ENCODE data around the gene SHROOM3. TPM values are rescaled to one million over a fixed set of nuclear protein-coding genes. Genes with fewer than 3 reads are reported as not detected.
"Not testable (repeated sequence)": the region's sequence is repeated elsewhere in the genome, so short reads cannot be mapped to it uniquely, and the experiment has no call there.

SHROOM3 gene
- total RNA-seq, 1 donor from 2014 or later = 15.2 TPM

DNA sequence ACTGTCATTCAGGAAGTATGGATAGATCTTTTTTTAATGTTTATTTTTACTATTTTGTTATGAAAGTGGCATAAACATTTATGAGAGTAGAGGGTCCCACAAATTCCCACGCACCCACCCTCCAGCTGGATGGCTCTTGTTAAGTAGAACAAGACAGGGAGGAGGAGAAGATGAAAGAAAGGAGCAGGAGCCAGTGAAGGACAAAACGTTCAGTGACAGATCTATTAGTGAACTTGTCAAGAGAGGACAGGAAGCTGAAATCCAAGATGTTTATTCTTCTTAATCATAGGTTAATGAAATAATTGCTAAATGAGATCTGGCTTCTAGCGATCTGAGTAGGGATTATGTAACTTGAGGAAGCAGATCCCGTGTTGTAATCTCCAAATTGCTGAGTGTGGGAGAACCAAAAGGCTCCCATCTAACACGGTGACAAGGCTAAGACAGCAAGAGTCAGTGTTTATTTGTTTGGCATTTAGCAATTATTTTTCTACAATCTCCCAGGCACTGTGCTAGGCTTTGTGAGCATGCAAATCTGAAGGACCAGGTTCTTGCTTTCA lies 162.5 kb downstream of the SHROOM3 start:
- ATAC-seq = no peak
- intact Hi-C loops (cut with DNase I) = no loop called here
- no peak for DNase-seq (ENCODE audit: missing footprints)

DNA sequence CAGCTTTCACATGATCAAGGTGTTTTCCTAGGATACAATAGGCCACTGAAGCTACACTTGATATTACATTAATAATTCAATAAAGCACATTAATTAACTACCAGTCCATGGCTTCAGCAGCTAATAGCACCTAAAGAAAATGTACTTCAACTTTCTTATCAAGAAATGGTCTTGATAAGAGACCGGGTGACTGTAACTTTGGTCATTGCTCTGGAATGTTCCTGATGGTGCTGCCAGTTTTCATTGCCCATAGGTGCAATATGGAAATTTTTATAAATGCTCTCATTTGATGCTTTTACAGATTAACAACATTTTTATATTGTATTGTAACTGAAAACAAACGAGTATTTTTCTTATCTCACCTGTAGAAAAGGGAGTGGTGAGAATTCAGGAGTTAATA lies 165.4 kb downstream of the SHROOM3 start:
- no peak for ATAC-seq
- intact Hi-C loops (cut with DNase I) = no loop called here
- no peak for DNase-seq (ENCODE audit: missing footprints)

DNA sequence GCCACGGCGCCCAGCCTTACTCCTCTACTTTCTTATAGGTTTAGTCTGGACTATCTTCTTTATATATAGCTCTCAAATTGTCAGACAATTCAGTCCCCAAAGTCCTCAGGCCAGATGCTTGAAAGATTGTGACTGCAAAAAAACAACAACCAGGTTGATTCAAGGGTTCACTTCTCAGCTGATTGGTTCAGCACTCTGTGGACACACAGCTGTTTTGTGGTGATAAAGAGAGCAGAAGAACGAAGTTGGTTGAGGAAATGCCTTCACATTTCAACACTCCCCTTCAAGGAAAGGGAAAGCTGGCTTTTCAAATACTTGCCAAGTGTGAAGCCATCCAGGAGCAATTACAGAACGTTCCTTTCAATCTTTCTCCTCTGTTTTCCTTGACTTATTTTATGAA lies 166.8 kb downstream of the SHROOM3 start:
- intact Hi-C loops (cut with DNase I) = no loop called here
- DNase-seq (ENCODE audit: missing footprints) = no peak
- ATAC-seq = peak; percentile 34

DNA sequence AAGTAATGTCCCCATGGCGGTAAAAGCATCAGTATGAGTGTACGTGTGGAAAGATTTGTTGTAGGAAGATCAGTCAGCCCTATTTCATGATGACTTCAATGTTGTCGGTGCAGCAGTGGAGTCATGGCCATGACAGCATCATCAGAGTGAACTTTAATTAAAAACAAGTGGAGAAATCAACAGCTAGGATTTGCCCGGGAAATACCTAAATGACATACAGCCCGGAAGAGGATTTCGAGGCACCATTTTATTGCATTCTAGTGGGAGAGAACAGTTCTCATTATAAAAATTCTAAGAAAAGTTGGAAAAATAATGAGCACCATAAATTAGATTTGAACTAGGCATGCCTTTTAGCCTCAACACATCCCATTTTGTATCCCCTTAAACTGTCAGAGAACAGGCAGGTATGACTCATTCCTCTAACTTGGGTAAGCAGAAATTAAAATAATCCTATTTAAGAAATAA lies 170.1 kb downstream of the SHROOM3 start:
- intact Hi-C loops (cut with DNase I) = no loop called here
- DNase-seq (ENCODE audit: missing footprints) (no peak), ATAC-seq (no peak)

DNA sequence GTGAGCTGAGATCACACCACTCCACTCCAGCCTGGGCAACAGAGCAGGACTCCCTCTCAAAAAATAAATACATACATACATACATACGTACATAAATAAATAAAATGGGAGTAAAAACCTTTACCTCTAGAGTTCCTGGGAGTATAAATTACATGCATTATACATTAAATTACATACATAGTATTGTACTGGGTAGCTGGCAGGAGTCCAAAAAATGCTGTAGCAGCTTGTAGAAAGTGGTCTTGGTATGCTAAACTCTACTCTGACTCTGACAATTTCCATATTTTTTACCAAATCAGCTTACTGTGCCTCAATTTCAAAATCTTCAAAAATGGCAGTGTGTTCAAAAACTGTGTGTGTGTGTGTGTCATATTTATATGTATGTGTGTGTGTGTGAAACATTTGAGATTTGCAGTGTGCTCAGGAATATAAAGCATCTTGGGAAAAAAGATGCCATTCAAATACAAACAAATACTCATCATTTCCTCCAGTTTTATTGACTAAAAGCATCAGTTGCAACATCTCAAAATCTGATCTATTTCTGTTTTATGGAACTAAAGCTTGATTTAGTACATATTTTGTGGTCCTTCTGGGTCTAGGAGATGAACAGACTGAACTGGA lies 171.7 kb downstream of the SHROOM3 start:
- intact Hi-C loops (cut with DNase I) = no loop called here
- no peak for DNase-seq (ENCODE audit: missing footprints)
- no peak for ATAC-seq

GRCh38 chr4:76607266-76607799 lies 172.3 kb downstream of the SHROOM3 start:
- DNase-seq (ENCODE audit: missing footprints) (no peak), ATAC-seq (no peak)
- intact Hi-C loops (cut with DNase I) = no loop called here

- ATAC-seq (no peak), DNase-seq (ENCODE audit: missing footprints) (no peak)
- intact Hi-C loops (cut with DNase I) = no loop called here
Observed at GRCh38 chr4:76607846-76608245, 172.8 kb downstream of the SHROOM3 start.

DNA sequence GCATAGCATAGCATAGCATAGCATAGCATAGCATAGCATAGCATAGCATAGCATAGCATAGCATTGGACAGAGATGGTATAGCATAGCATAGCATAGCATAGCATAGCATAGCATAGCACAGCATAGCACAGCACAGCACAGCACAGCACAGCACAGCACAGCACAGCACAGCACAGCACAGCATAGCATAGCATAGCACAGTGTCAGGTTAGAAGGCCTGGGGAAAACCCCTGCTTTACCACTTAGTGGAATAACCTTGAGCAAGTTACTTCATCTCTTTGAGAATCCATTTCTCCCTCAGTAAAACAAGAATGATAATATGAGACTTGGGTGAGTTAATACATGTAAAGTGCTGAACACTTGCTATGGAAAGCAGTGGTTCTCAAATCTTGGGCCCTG lies 173.5 kb downstream of the SHROOM3 start:
- ATAC-seq; DNase-seq (ENCODE audit: missing footprints); intact Hi-C loops (cut with DNase I): not testable (repeated sequence)

DNA sequence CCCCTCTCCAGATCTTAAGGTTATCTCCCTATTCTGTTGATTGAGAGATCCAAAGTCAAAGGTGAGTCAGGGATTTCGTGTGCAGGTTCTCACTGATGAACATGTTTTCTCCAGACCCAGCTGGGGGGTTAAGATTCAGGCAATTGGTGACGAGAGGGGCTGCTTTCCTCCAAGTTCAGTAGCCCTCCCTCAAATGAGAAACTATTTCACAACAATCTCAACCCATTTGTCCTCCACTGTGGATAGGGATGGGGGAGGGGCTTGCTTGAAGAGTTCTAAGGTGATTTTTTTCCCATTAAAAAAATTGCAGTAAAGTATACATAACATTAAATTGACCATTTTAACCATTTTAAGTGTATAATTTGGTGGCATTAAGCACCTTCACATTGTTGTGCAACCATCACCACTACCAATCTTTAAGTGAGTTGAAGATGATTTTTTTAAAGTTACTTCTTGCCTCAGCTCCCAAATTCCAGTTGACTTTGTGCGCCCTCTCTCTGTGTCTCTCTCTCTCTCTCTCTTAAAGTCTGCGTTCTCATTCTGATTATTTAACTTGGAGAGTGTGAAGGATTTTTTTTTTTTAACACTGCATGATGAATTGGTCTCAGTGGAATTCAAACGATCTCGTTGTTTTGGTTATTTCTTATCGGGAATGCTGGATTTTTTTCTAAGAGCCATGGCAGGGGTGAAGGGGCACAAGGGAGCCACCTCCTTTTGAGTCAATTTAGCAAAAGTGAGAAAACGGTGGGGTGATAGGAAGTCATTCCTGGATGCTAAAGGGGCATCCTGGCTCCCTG lies 175.9 kb downstream of the SHROOM3 start:
- no peak for ATAC-seq
- DNase-seq (ENCODE audit: missing footprints) = no peak
- intact Hi-C loops (cut with DNase I) = no loop called here

DNA sequence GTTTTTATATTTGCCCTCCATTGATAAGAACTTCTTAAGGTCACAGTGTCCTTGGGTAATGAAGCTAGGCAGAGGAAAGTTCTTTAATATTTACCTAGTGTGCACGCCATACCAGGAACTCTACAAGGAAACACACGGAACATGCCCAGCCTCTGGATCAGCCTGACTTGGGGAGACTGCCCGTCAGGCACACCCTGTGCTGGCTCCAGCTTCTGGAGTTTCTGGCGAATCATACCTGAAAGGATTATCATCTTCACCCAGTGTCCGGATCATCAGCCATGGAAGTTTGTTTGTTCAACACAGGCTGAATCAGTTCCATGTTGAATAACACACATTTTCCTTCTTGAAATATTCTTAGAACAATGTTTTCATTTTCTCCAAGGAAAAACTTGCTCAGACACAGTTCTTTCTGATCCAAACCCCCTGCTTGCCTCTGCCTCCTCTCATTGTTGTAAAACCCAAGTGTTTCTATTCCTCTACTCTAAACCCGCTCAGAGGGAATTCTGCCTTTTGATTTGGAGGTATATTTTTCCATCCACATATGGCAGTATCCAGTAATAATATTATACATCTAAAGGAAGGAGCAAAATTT lies 176.7 kb downstream of the SHROOM3 start:
- ATAC-seq = peak; percentile 49

GRCh38 chr4:76614589-76614988 lies 179.6 kb downstream of the SHROOM3 start:
- DNase-seq (ENCODE audit: missing footprints) = no peak
- ATAC-seq = no peak
- intact Hi-C loops (cut with DNase I) = no loop called here

More for the DNA sequence above, 176.7 kb downstream of the SHROOM3 start:
- intact Hi-C loops (cut with DNase I) = no loop called here
- no peak for DNase-seq (ENCODE audit: missing footprints)

DNA sequence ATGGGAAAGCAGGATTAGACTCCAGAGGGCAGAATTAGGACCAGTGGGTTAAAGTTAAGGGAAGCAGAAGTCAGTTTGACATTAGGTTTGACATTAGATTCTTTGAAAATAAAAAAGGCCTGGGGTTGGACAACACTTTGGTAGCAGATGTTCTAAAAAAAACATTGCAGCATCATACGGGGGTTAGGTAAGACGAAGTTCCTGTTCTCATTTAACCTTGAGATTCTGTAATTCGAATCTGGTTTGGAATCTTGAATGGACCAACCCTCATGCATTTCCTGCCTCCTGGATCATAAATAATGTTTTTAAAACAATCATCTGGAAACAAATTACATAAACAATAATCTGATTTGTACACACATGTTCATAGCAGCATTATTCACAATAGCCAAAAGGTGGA lies 181.0 kb downstream of the SHROOM3 start:
- no peak for ATAC-seq
- intact Hi-C loops (cut with DNase I) = no loop called here
- no peak for DNase-seq (ENCODE audit: missing footprints)

DNA sequence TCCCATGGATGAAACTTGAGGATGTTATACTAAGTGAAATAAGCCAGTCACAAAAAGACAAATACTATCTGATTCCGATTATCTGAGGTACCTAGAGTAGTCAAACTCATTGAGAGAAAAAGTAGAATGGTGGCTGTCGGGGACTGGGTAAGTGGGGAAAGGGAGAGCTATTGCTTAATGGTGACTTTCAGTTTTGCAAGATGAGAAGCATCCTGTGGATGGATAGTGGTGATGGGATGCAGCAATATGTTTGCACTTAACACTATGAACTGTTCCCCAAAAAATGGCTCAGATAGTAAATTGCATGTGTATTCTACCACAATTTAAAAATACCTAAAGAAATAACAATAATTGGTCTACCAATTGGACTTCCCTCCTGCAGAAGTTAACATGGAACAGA lies 181.5 kb downstream of the SHROOM3 start:
- ATAC-seq (no peak), DNase-seq (ENCODE audit: missing footprints) (no peak)
- intact Hi-C loops (cut with DNase I) = no loop called here

DNA sequence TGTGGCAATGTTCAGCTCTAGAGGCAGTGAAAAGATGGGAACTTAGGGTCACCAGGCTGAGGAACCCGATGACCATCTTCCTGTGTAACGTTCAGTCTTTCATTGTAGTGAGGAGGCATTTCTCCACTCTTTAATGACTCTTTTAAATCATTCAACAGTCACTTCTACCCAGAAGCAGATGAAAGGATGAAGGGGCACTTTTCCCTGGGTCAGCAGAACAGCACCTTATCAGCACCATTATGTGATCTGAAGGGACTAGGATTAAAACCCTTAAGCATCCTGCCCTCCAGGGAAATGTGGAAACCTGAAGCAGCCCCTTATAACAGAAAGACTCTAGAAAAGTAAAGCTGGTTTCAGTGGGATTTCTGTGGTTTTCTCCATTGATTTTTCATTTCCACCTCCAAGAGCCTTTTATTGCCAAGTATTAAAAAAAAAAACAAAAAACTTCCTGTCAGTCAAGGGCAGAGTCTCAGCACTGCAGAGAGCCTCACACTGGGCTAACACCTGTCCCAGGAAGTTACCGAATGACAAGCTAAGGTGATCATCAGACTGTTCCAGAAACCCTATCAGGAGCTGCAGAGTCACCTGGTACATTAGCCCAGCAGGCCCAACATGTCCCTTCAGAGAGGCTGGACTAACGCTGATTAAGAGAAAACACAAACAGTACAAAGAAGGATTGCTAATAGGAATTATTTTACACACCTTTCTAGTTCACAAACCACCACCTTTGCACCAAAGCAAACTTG lies 185.9 kb downstream of the SHROOM3 start:
- ATAC-seq (no peak), DNase-seq (ENCODE audit: missing footprints) (no peak)
- intact Hi-C loops (cut with DNase I) = no loop called here

DNA sequence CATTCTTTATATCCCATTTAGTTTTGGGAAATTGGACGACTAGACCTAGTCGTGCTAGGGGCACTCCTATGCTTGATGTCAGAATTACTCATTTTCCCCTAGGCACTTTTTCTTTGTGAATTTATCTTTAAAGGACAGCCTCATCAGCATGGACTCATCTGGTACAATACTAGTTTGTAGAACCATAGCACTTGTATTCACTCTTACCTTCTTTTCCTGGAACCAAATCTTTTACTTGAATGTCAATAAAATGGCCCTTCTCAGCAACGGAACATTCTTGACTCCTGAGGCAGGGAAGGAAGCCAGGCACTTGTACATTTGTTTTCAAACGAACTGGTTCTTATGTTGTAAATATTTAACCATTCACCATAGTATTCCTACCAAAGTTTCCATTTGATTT lies 187.1 kb downstream of the SHROOM3 start:
- intact Hi-C loops (cut with DNase I) = no loop called here
- no peak for DNase-seq (ENCODE audit: missing footprints)
- ATAC-seq = no peak

GRCh38 chr4:76622717-76623116 lies 187.7 kb downstream of the SHROOM3 start:
- intact Hi-C loops (cut with DNase I) = no loop called here
- DNase-seq (ENCODE audit: missing footprints) = no peak
- no peak for ATAC-seq

DNA sequence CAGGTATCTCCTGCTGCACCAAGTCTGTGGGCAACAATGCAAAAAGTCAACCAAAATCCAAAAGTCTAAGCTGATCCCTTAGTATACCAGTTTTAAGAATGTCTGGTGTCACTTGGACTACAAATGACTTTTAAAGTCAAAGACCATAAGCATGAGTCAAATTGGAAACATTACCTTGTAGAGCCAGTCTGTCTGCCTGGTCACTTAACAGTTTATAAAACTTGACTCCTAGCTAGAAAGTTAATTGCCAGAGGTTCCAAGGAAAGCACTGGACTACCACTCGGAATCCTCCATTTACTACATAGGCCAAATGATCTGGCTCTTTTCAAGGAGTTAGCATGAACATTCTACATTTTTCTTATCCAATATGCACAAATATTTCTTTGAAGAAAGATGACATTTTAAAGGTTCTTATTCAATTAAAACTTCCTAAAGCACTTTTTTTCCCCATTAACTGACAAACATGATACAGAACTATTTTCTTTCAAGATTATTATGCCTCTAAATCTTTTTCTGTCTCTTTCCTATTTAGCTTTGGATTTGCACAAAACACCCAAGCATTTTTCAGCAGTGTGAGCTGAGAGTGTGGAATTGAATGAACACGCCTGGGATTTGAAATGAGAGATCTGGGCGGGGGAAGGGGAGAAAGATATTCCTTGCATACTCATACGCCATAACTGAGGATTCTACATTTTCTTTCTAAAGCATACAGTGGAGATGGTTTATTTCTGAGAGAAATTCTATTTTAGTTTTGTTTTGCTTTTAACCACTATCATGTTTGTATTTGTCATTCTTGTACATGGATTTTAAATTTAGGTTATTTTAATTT lies 188.4 kb downstream of the SHROOM3 start:
- no peak for DNase-seq (ENCODE audit: missing footprints)
- intact Hi-C loops (cut with DNase I) = no loop called here
- ATAC-seq = no peak

DNA sequence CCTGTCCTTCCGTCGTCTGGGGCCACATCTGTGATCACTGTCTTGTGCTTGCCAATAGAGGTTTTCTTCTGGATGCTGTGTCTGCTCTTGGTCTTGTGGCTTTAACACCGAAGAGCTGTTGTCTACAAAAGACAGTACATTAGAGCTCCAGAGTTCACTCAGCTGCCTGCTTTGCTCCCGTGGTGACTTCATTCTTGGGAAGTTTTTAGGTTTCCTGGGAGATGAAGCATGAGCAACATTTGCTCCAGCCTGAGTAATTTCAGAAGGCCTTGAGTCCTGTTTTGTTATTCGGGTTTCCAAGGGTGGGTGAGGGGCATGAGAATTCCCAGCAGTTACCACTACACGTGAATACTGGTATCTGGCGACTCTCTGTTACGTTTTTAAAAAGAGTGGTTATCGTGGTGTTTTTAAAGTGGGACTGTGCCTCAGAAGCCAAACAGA lies 189.2 kb downstream of the SHROOM3 start:
- DNase-seq (ENCODE audit: missing footprints) (no peak), ATAC-seq (peak; percentile 88)
- intact Hi-C loops (cut with DNase I) = no loop called here
